Right lobe of liver (tissue), 6 donors: ENCODE results near the gene RBM33. TPM values are rescaled to one million over a fixed set of nuclear protein-coding genes. Genes with fewer than 3 reads are reported as not detected.

ENCODE experiments used
- ATAC-seq, 4 donors: fragments of 200-7000 bp; cut with Tn5 transposase; one replicate each; pipeline ENCODE4 v1.9.1; 2020; ENCODE audit warnings: mild to moderate bottlenecking in 4 of 4, moderate library complexity in 4 of 4
- DNase-seq, 3 donors: peaks; one replicate each; pipeline ENCODE4 v3.0.0-alpha.2; 2020
- H3K27ac ChIP-seq, 3 donors: fragments of 200-600 bp; one replicate each; pipeline ENCODE4 v1.8.0; 2022
- H3K27me3 ChIP-seq, 2 donors: fragments of 200-600 bp; one replicate each; pipeline ENCODE4 v1.8.0; 2022
- H3K36me3 ChIP-seq, 4 donors: fragments of 200-600 bp; sonication (generic) in 1 of 4; one replicate each; pipeline versions ENCODE4 v1.5.1 to v1.8.0; 2017 to 2022; ENCODE audit warnings: control low read depth in 1 of 4
- H3K4me1 ChIP-seq, 4 donors: fragments of 200-600 bp; sonication (generic) in 1 of 4; one replicate each; pipeline versions ENCODE4 v1.5.1 to v1.8.0; 2017 to 2022; ENCODE audit warnings: control low read depth in 1 of 4
- H3K4me3 ChIP-seq, 3 donors: fragments of 200-600 bp; one replicate each; pipeline ENCODE4 v1.8.0; 2022
- H3K9me3 ChIP-seq, 4 donors: fragments of 200-600 bp; sonication (generic) in 1 of 4; one replicate each; pipeline versions ENCODE4 v1.5.1 to v1.8.0; 2017 to 2022; ENCODE audit warnings: control low read depth in 1 of 4
- CTCF ChIP-seq, 4 donors: fragments of 200-600 bp in 3 of 4; fragments of 450-650 bp in 1 of 4; IDR thresholded peaks; one replicate each; pipeline versions ENCODE4 v1.5.1 to v1.8.0; 2016 to 2022; ENCODE audit warnings: antibody characterized with exemption in 4 of 4, mild to moderate bottlenecking in 2 of 4
- POLR2A ChIP-seq: fragments of 450-650 bp; IDR thresholded peaks from one replicate; pipeline ENCODE4 v1.6.1; 2017; ENCODE audit warnings: antibody characterized with exemption, mild to moderate bottlenecking
- WGBS: methylation state at CpG from one replicate; pipeline ENCODE4 v1.1.6; 2018; ENCODE audit warnings: low coverage, low lambda C conversion rate; ENCODE audit not compliant: insufficient coverage; ENCODE audit errors: missing lambda C conversion rate; 5-methylcytosine and 5-hydroxymethylcytosine counted together
- intact Hi-C, 2 donors: fragments of 100-400 bp; cut with DNase I; formaldehyde crosslinking; loops; one replicate each; pipeline versions ENCODE4 v1.11.2 to v1.14.1; 2022
- total RNA-seq, 6 experiments: library from RNA; depleted of rRNA in 2 of 6; stranded (reverse); fragments of >200 nt in 2 of 6; fragmentation: NEBNext Ultra II Directional in 3 of 6; extraction: Animal tissue kit (Norgen Biotek cat#: 25700) in 3 of 6; gene quantifications; one replicate each; pipeline versions ENCODE4 v1.1.0 to v1.2.4, GENCODE V29; 2016 to 2023
- donor health status: DM: no; HTN: yes; CAD: no.
- donor health status: DM: no; HTN: no; CAD: no.
- donor health status: DM: no; HTN: no; CAD: no.
- donor health status: DM: no; HTN: yes; CAD: no.
- donor health status: DM: no; HTN: yes; CAD: no.

The RBM33 gene
- total RNA-seq, 6 experiments from 2014 or later: 24.9 to 55.1 (median 32.0) TPM

- no peak for TF ChIP-seq CTCF (IDR thresholded peaks at IDR 0.05)
- no peak for TF ChIP-seq POLR2A
- intact Hi-C loops: no loop called here
- ATAC-seq: no peak
- H3K36me3 ChIP-seq: no peaks in the 10 kb centered on the region
- H3K9me3 ChIP-seq: no peaks in the 10 kb centered on the region
- H3K4me3 ChIP-seq: no peak overlapping the region
- H3K27me3 ChIP-seq: no peaks in the 10 kb centered on the region
- H3K4me1 ChIP-seq: peaks cover 0 to 45% (median 12%) of the 10 kb centered on the region in 4 donors
- 68% methylated on average over 3 of the region's 5 CpGs for WGBS
- no peak for DNase-seq
- no peak overlapping the region for H3K27ac ChIP-seq
Observed at GRCh38 chr7:155662343-155663043, 18.0 kb downstream of the RBM33 start.

DNA sequence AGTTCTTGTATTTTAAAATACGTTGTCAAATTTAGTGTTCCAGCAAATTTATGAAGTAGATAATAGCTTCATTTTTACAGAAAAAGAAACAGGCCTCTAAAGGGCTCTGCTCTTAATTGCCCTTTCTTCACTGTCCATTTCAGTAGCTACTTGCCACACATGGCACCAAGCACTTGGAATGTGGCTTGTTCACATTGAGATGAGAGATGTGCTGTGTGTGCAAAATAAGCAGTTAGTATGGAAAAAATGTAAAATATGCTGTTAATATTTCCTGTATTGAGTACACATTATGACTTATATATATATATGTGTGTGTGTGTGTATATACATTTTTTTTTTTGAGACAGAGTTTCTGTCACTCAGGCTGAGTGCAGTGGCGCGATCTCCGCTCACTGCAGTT, 19.5 kb downstream of the RBM33 start:
- Histone ChIP-seq H3K4me3 (no peak overlapping the region), H3K4me1 (peaks cover 0 to 34% (median 12%) of the 10 kb centered on the region in 4 donors), H3K36me3 (no peaks in the 10 kb centered on the region), H3K27ac (no peak overlapping the region), H3K9me3 (no peaks in the 10 kb centered on the region), H3K27me3 (no peaks in the 10 kb centered on the region)
- DNase-seq (no peak), ATAC-seq (no peak)
- WGBS: 61% methylated on average over 3 of the region's 4 CpGs
- intact Hi-C loops: no loop called here
- TF ChIP-seq CTCF (IDR thresholded peaks at IDR 0.05) (no peak), POLR2A (no peak)

GRCh38 chr7:155665079-155665956, 20.9 kb downstream of the RBM33 start:
- DNase-seq (peak in 1 of 3 donors; percentile 54), ATAC-seq (peak; percentile 64 to 85 (median 82))
- TF ChIP-seq POLR2A: no peak
- TF ChIP-seq CTCF (IDR thresholded peaks at IDR 0.05): no peak
- Histone ChIP-seq H3K4me1 (peaks cover 0 to 31% (median 12%) of the 10 kb centered on the region in 4 donors), H3K36me3 (no peaks in the 10 kb centered on the region), H3K4me3 (no peak overlapping the region), H3K27ac (no peak overlapping the region), H3K27me3 (no peaks in the 10 kb centered on the region), H3K9me3 (no peaks in the 10 kb centered on the region)
- 23% methylated on average over 9 of the region's 9 CpGs for WGBS
- intact Hi-C loops: no loop called here

DNA sequence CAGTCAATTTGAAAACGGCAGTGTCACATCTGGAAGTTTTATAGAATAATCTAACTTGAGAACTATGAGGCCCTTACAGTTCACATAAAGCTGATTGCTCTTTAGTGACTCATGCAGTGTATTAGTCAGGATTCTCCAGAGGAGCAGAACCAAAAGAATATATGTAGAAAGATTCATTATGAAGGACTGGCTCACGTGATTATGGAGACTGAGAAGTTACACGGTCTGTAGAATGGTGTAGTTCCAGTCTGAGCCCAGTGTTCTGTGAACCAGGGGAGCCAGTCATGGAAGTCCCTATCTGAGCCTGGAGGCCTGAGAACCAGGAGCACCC, 21.5 kb downstream of the RBM33 start:
- H3K27me3 ChIP-seq: no peaks in the 10 kb centered on the region
- WGBS: 82% methylated on average over 3 of the region's 3 CpGs
- intact Hi-C loops: no loop called here
- ATAC-seq (peak in 3 of 4 donors; percentile 8 to 60 (median 21)), DNase-seq (no peak)
- H3K9me3 ChIP-seq: no peaks in the 10 kb centered on the region
- peaks cover 0 to 31% (median 12%) of the 10 kb centered on the region in 4 donors for H3K4me1 ChIP-seq
- H3K4me3 ChIP-seq: no peak overlapping the region
- no peak overlapping the region for H3K27ac ChIP-seq
- TF ChIP-seq POLR2A (no peak), CTCF (IDR thresholded peaks at IDR 0.05) (no peak)
- no peaks in the 10 kb centered on the region for H3K36me3 ChIP-seq
